ENCODE results near the gene KDR. TPM values are rescaled to one million over a fixed set of nuclear protein-coding genes. Genes with fewer than 3 reads are reported as not detected.

KDR gene
- 223 and 425 TPM in 2 replicates for total RNA-seq

GRCh38 chr4:55125087-55125721, at the start of gene KDR:
TSS of gene KDR (minus strand) at chr4:55125595. CDS start at chr4:55125293, 302 bp downstream.

Other genes with a start within 250 kb of the KDR start
- gene SRD5A3, start 220.6 kb upstream of the KDR start, total RNA-seq, result 7.6 and 7.8 TPM in 2 replicates

Measured in dermis lymphatic vessel endothelial cell (primary cell).